HK-2 (cell line): ENCODE data around the gene VAV2.
"Not testable (repeated sequence)": the region's sequence is repeated elsewhere in the genome, so short reads cannot be mapped to it uniquely, and the experiment has no call there.

Experiments used
- DNase-seq: peaks from one replicate; pipeline ENCODE4 v3.0.0-alpha.2; 2018; ENCODE audit not compliant: unreplicated experiment

Gene VAV2

GRCh38 chr9:133917375-133917774 is 74.7 kb downstream of the VAV2 start:
- DNase-seq: no peak

GRCh38 chr9:133916159-133916541 is 76.0 kb downstream of the VAV2 start:
- DNase-seq: no peak

GRCh38 chr9:133915534-133916158 is 76.5 kb downstream of the VAV2 start:
- DNase-seq: no peak

GRCh38 chr9:133914442-133915342 is 77.4 kb downstream of the VAV2 start:
- no peak for DNase-seq

GRCh38 chr9:133913571-133914369 is 78.4 kb downstream of the VAV2 start:
- no peak for DNase-seq

GRCh38 chr9:133910855-133911514 is 81.1 kb downstream of the VAV2 start:
- no peak for DNase-seq

GRCh38 chr9:133906932-133907910 is 84.9 kb downstream of the VAV2 start:
- DNase-seq: no peak

GRCh38 chr9:133906218-133906617 is 85.9 kb downstream of the VAV2 start:
- DNase-seq: no peak

- no peak for DNase-seq
These were observed 86.6 kb downstream of the VAV2 start for GRCh38 chr9:133905493-133905892.

- no peak for DNase-seq
These were observed 87.6 kb downstream of the VAV2 start for GRCh38 chr9:133904346-133905090.

- DNase-seq: no peak
These were observed 90.8 kb downstream of the VAV2 start for GRCh38 chr9:133901184-133901835.

GRCh38 chr9:133897675-133898074 is 94.4 kb downstream of the VAV2 start:
- no peak for DNase-seq

- DNase-seq: not testable (repeated sequence)
These were observed 96.1 kb downstream of the VAV2 start for GRCh38 chr9:133896007-133896406.

GRCh38 chr9:133895335-133895734 is 96.8 kb downstream of the VAV2 start:
- no peak for DNase-seq

GRCh38 chr9:133894377-133895321 is 97.5 kb downstream of the VAV2 start:
- DNase-seq: no peak

- no peak for DNase-seq
These were observed 98.7 kb downstream of the VAV2 start for GRCh38 chr9:133893191-133893994.

GRCh38 chr9:133892193-133892920 is 99.8 kb downstream of the VAV2 start:
- no peak for DNase-seq
